GM20000 (cell line): ENCODE measurements around the gene FNTB.

Source experiments
- DNase-seq: peaks from one replicate; pipeline ENCODE4 v3.0.0; 2012; ENCODE audit warnings: low spot score
- TF ChIP-seq, protein P1 (sequence below): IDR thresholded peaks from 2 replicates; pipeline ENCODE4 v1.5.1; 2012; ENCODE audit warnings: mild to moderate bottlenecking, control low read depth; ENCODE audit errors: extremely low read depth, missing control alignments

The FNTB gene

GRCh38 chr14:65103150-65103760 lies 116.6 kb downstream of the FNTB start:
- DNase-seq, result no peak
- TF ChIP-seq, protein P1, sequence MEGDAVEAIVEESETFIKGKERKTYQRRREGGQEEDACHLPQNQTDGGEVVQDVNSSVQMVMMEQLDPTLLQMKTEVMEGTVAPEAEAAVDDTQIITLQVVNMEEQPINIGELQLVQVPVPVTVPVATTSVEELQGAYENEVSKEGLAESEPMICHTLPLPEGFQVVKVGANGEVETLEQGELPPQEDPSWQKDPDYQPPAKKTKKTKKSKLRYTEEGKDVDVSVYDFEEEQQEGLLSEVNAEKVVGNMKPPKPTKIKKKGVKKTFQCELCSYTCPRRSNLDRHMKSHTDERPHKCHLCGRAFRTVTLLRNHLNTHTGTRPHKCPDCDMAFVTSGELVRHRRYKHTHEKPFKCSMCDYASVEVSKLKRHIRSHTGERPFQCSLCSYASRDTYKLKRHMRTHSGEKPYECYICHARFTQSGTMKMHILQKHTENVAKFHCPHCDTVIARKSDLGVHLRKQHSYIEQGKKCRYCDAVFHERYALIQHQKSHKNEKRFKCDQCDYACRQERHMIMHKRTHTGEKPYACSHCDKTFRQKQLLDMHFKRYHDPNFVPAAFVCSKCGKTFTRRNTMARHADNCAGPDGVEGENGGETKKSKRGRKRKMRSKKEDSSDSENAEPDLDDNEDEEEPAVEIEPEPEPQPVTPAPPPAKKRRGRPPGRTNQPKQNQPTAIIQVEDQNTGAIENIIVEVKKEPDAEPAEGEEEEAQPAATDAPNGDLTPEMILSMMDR, result no peak

DNA sequence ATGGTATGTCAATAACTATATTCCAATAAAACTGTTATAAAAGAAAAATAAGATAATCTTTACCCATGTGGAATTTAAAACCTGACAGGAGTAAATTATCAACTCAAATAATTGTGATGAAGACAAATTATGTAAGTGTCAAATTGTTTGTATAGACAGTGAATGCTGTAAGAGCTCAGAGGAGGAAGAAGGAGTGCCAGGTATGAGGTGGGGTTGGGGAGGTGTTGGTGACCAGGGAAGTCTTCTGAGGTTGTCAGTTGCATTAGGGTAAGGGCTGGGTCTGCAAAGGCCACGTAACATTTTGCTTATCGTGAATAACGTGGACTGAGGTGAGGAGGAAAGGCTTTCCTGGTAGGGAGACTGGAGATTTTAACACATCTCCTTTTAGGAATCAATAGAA lies 118.1 kb downstream of the FNTB start:
- no peak for DNase-seq
- TF ChIP-seq, protein P1, result no peak

GRCh38 chr14:65106316-65106715 lies 119.6 kb downstream of the FNTB start:
- TF ChIP-seq, protein P1, result no peak
- no peak for DNase-seq

DNA sequence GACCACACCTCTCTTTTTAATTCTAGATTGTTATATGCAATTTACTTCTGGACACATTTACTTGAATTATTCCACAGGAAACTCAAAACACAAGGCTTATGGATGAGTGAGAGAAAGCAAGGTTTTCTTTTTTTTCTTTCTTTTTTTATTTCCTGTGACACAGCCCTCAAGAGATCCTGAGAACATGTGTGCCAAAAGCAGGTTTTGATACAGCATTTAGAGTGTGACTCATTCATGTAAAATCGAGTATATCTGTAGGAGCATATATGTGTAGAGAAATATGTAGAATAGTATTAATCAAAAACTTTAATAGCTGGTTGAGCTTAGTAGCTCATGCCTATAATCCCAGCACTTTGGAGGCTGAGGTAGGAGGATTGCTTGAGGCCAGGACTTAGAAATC lies 120.0 kb downstream of the FNTB start:
- no peak for DNase-seq
- TF ChIP-seq, protein P1, result no peak

DNA sequence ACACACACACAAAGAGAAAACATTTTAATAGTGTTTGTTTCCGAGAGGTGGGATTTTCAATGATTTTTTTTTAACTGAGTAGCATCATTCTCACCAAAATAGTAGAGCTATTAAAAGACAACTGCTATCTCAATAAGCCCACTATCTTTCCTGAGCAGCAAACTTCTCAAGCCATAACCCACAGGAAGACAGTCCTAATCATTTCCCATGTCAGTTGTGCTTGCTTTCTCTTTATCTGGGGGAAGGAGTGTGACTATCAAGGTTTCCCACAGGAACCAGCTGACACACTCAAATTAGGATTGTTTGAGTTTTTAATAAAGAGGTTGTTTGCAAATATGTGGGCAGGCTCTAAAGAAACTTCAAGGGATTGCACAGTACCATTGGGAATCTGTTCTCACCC lies 120.5 kb downstream of the FNTB start:
- TF ChIP-seq, protein P1, result no peak
- DNase-seq, result no peak

- DNase-seq, result no peak
- TF ChIP-seq, protein P1, result no peak
Measured at GRCh38 chr14:65109357-65109756, 122.7 kb downstream of the FNTB start.

DNA sequence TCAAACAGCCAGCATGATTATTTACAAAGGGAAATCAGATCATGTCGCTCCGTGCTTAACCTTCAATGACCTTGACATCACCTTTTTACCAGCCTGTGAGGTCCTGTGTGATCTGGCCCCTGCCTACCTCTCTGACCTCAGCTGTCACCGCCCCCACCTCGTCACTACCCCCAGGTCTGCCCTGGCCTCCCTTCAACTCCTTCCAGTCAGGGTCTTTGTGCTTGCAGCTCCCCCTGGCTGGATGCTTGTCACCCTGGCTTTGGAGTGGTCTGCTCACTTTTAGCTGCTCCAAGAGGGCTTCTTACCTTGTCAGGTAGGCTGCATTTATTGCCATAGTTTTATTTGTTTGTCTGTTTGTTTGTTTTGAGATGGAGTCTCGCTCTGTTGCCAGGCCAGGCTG lies 123.8 kb downstream of the FNTB start:
- TF ChIP-seq, protein P1, result no peak
- DNase-seq, result no peak
